Cardiac muscle cell (in vitro differentiated cells and primary cell): Measurements from ENCODE around the gene DLL4. TPM values are rescaled to one million over a fixed set of nuclear protein-coding genes. Genes with fewer than 3 reads are reported as not detected.
A peak's percentile ranks its signal among the peaks of the same experiment; 100 is the strongest.

ENCODE experiments used
- DNase-seq, 2 donors: peaks; one replicate each; pipeline versions ENCODE4 v3.0.0 to v3.0.0-alpha.2; 2010 to 2017; ENCODE audit warnings: low read depth in 1 of 2, low spot score in 1 of 2
- H3K27ac ChIP-seq: fragments of 200-600 bp; sonication (generic); 2 replicates; pipeline ENCODE4 v1.5.1; 2016
- H3K27me3 ChIP-seq: fragments of 200-600 bp; sonication (generic); 2 replicates; pipeline ENCODE4 v1.6.0; 2016; ENCODE audit warnings: control low read depth
- H3K36me3 ChIP-seq: fragments of 200-600 bp; sonication (generic); 2 replicates; pipeline ENCODE4 v1.5.1; 2016; ENCODE audit warnings: control low read depth
- H3K4me1 ChIP-seq: fragments of 200-600 bp; sonication (generic); 2 replicates; pipeline ENCODE4 v1.8.1; 2017; ENCODE audit warnings: low read depth, mild to moderate bottlenecking, mixed run types
- H3K4me3 ChIP-seq: fragments of 200-600 bp; sonication (generic); 2 replicates; pipeline ENCODE4 v1.5.1; 2016; ENCODE audit warnings: mild to moderate bottlenecking
- H3K9me3 ChIP-seq: fragments of 200-600 bp; sonication (generic); 2 replicates; pipeline ENCODE4 v1.5.1; 2017; ENCODE audit warnings: low read depth, mild to moderate bottlenecking, control low read depth
- CTCF ChIP-seq: IDR thresholded peaks from 2 replicates; pipeline ENCODE4 v1.5.1; 2012; ENCODE audit warnings: low read depth, mild to moderate bottlenecking, low read length
- polyA plus RNA-seq: library from polyadenylated mRNA; unstranded; fragments of >200 nt; fragmentation: Nextera tagmentation; extraction: Ambion mirVana; gene quantifications from 2 replicates; pipeline ENCODE4 v1.2.1, GENCODE V29; 2016
- total RNA-seq: library from RNA; depleted of rRNA; stranded (reverse); fragments of >200 nt; gene quantifications from 2 replicates; pipeline ENCODE4 v1.2.3, GENCODE V29; 2016

The DLL4 gene
- total and polyA plus RNA-seq, 2 experiments from 2014 or later, result 0.71 TPM; not detected in 1

GRCh38 chr15:40929660-40930429, 705 bp downstream of the DLL4 start:
- peaks cover 11% of the 10 kb centered on the region for H3K4me1 ChIP-seq
- H3K36me3 ChIP-seq, result no peaks in the 10 kb centered on the region
- H3K4me3 ChIP-seq, result peak overlapping the region; percentile 41
- DNase-seq, result peak; percentile 74 to 77
- H3K27me3 ChIP-seq, result peaks cover 95% of the 10 kb centered on the region
- no peaks in the 10 kb centered on the region for H3K9me3 ChIP-seq
- no peak for TF ChIP-seq CTCF
- no peak overlapping the region for H3K27ac ChIP-seq

GRCh38 chr15:40930430-40931299, 1.5 kb downstream of the DLL4 start:
- DNase-seq, result peak; percentile 47 to 77
- H3K4me1 ChIP-seq, result peaks cover 11% of the 10 kb centered on the region

GRCh38 chr15:40931300-40932142, 2.4 kb downstream of the DLL4 start:
- Histone ChIP-seq H3K27ac (no peak overlapping the region), H3K4me1 (peaks cover 4% of the 10 kb centered on the region)
- DNase-seq, result no peak

More at GRCh38 chr15:40930430-40931299, 1.5 kb downstream of the DLL4 start:
- H3K9me3 ChIP-seq, result no peaks in the 10 kb centered on the region
- H3K27ac ChIP-seq, result no peak overlapping the region
- peak; percentile 61 for TF ChIP-seq CTCF
- H3K27me3 ChIP-seq, result peaks cover 95% of the 10 kb centered on the region
- H3K4me3 ChIP-seq, result peak overlapping the region; percentile 41
- H3K36me3 ChIP-seq, result no peaks in the 10 kb centered on the region

GRCh38 chr15:40932156-40932555, 3.0 kb downstream of the DLL4 start:
- no peak for TF ChIP-seq CTCF

More at GRCh38 chr15:40931300-40932142, 2.4 kb downstream of the DLL4 start:
- no peak for TF ChIP-seq CTCF
- H3K27me3 ChIP-seq, result peaks cover 90% of the 10 kb centered on the region
- H3K36me3 ChIP-seq, result no peaks in the 10 kb centered on the region
- no peaks in the 10 kb centered on the region for H3K9me3 ChIP-seq
- no peak overlapping the region for H3K4me3 ChIP-seq

More at GRCh38 chr15:40932156-40932555, 3.0 kb downstream of the DLL4 start:
- Histone ChIP-seq H3K4me3 (no peak overlapping the region), H3K9me3 (no peaks in the 10 kb centered on the region), H3K36me3 (no peaks in the 10 kb centered on the region), H3K27me3 (peaks cover 84% of the 10 kb centered on the region), H3K4me1 (peaks cover 4% of the 10 kb centered on the region), H3K27ac (no peak overlapping the region)
- no peak for DNase-seq
